HepG2 (cell line): Measurements from ENCODE around the gene ITIH3. TPM values are rescaled to one million over a fixed set of nuclear protein-coding genes. Genes with fewer than 3 reads are reported as not detected.

Experiments
- BRCA1 ChIP-seq: sonication (generic); formaldehyde crosslinking; IDR thresholded peaks from 2 replicates; pipeline ENCODE4 v1.4.0; 2020; ENCODE audit warnings: missing genetic modification reagents
- CREB1 ChIP-seq, 2 experiments: fragments of 450-650 bp in 1 of 2; IDR thresholded peaks; 2 replicates each; pipeline ENCODE4 v1.6.1; 2016 to 2017; ENCODE audit warnings: control low read depth in 1 of 2, mild to moderate bottlenecking in 1 of 2, missing compliant biosample characterization in 1 of 2, missing genetic modification characterization in 1 of 2
- HMG20A ChIP-seq: IDR thresholded peaks from 2 replicates; pipeline ENCODE4 v1.6.1; 2016; ENCODE audit warnings: borderline replicate concordance
- MBD4 ChIP-seq: IDR thresholded peaks from 2 replicates; pipeline ENCODE4 v1.6.1; 2012; ENCODE audit warnings: low read length, inconsistent platforms, borderline replicate concordance
- ZMYM3 ChIP-seq: sonication (generic); formaldehyde crosslinking; IDR thresholded peaks from 2 replicates; pipeline ENCODE4 v1.5.1; 2020; ENCODE audit warnings: mild to moderate bottlenecking, missing genetic modification reagents
- ZNF20 ChIP-seq: sonication (generic); formaldehyde crosslinking; IDR thresholded peaks from 2 replicates; pipeline ENCODE4 v1.4.0; 2020; ENCODE audit warnings: mild to moderate bottlenecking, moderate library complexity, missing genetic modification reagents
- ZNF318 ChIP-seq: sonication (generic); formaldehyde crosslinking; IDR thresholded peaks from 2 replicates; pipeline ENCODE4 v1.4.0; 2020; ENCODE audit warnings: mild to moderate bottlenecking, missing genetic modification reagents
- ZNF720 ChIP-seq: sonication (generic); formaldehyde crosslinking; IDR thresholded peaks from 2 replicates; pipeline ENCODE4 v1.4.0; 2020; ENCODE audit warnings: missing genetic modification reagents
- ZNF780A ChIP-seq: sonication (generic); formaldehyde crosslinking; IDR thresholded peaks from 2 replicates; pipeline ENCODE4 v1.8.0; 2022; ENCODE audit warnings: mild to moderate bottlenecking, missing genetic modification reagents, moderate library complexity
- polyA plus RNA-seq, 8 experiments: library from polyadenylated mRNA; depleted of rRNA in 3 of 8; stranded (reverse) in 7 of 8; unstranded in 1 of 8; fragments of >200 nt; fragmentation: Illumina TruSeq in 4 of 8; extraction: Trizol in 4 of 8; gene quantifications; 2 replicates each; pipeline versions ENCODE4 v1.2.1 to v1.2.3, GENCODE V29; 2011 to 2016; ENCODE audit warnings: low read depth in 4 of 8, missing spikeins in 1 of 8, mixed read lengths in 1 of 8; ENCODE audit not compliant: insufficient read depth in 1 of 8
- total RNA-seq, 5 experiments: library from RNA; depleted of rRNA; stranded (reverse); fragments of >200 nt; fragmentation: Illumina TruSeq; extraction: Trizol; gene quantifications; 2 replicates each; pipeline ENCODE4 v1.2.3, GENCODE V29; 2016; ENCODE audit warnings: low read depth in 1 of 5
- TF ChIP-seq, protein P1 (sequence below): sonication (generic); formaldehyde crosslinking; IDR thresholded peaks from 2 replicates; pipeline ENCODE4 v1.8.0; 2023; ENCODE audit warnings: mild to moderate bottlenecking, missing genetic modification reagents
- TF ChIP-seq, protein P2 (sequence below): sonication (generic); formaldehyde crosslinking; IDR thresholded peaks from 2 replicates; pipeline ENCODE4 v1.8.1; 2022; ENCODE audit warnings: low read depth, mild to moderate bottlenecking, missing genetic modification reagents
- TF ChIP-seq, protein P3 (sequence below): sonication (generic); formaldehyde crosslinking; IDR thresholded peaks from 2 replicates; pipeline ENCODE4 v1.5.1; 2020; ENCODE audit warnings: mild to moderate bottlenecking, moderate library complexity, missing genetic modification reagents

ITIH3 gene
- total and polyA plus RNA-seq, 2 of the 13 experiments (the other 11 are each of a cell fraction or from before 2014, with no cell fraction given), result 105 to 632 TPM

GRCh38 chr3:52774901-52775864, 19.4 kb upstream of the ITIH3 start (continued):
- TF ChIP-seq ZNF780A (CRISPR knock-in tag) (no peak; the same call in 1 of the 2 replicates), BRCA1 (CRISPR knock-in tag) (no peak; the same call in 1 of the 2 replicates), ZNF20 (CRISPR knock-in tag) (no peak), MBD4 (no peak), CREB1 (IDR thresholded peaks at IDR 0.05) (no peak), CREB1 (CRISPR knock-in tag; IDR thresholded peaks at IDR 0.05) (peak; percentile 84), ZNF318 (CRISPR knock-in tag) (no peak), ZNF720 (CRISPR knock-in tag) (no peak), ZMYM3 (peak; percentile 85), HMG20A (peak; percentile 84; the same call in 1 of the 2 replicates)
- TF ChIP-seq, protein P1, sequence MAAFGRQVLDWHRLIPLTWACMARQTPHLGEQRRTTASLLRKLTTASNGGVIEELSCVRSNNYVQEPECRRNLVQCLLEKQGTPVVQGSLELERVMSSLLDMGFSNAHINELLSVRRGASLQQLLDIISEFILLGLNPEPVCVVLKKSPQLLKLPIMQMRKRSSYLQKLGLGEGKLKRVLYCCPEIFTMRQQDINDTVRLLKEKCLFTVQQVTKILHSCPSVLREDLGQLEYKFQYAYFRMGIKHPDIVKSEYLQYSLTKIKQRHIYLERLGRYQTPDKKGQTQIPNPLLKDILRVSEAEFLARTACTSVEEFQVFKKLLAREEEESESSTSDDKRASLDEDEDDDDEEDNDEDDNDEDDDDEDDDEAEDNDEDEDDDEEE (CRISPR knock-in tag), result no peak
- TF ChIP-seq, protein P2, sequence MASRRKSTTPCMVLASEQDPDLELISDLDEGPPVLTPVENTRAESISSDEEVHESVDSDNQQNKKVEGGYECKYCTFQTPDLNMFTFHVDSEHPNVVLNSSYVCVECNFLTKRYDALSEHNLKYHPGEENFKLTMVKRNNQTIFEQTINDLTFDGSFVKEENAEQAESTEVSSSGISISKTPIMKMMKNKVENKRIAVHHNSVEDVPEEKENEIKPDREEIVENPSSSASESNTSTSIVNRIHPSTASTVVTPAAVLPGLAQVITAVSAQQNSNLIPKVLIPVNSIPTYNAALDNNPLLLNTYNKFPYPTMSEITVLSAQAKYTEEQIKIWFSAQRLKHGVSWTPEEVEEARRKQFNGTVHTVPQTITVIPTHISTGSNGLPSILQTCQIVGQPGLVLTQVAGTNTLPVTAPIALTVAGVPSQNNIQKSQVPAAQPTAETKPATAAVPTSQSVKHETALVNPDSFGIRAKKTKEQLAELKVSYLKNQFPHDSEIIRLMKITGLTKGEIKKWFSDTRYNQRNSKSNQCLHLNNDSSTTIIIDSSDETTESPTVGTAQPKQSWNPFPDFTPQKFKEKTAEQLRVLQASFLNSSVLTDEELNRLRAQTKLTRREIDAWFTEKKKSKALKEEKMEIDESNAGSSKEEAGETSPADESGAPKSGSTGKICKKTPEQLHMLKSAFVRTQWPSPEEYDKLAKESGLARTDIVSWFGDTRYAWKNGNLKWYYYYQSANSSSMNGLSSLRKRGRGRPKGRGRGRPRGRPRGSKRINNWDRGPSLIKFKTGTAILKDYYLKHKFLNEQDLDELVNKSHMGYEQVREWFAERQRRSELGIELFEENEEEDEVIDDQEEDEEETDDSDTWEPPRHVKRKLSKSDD, result no peak
- TF ChIP-seq, protein P3, sequence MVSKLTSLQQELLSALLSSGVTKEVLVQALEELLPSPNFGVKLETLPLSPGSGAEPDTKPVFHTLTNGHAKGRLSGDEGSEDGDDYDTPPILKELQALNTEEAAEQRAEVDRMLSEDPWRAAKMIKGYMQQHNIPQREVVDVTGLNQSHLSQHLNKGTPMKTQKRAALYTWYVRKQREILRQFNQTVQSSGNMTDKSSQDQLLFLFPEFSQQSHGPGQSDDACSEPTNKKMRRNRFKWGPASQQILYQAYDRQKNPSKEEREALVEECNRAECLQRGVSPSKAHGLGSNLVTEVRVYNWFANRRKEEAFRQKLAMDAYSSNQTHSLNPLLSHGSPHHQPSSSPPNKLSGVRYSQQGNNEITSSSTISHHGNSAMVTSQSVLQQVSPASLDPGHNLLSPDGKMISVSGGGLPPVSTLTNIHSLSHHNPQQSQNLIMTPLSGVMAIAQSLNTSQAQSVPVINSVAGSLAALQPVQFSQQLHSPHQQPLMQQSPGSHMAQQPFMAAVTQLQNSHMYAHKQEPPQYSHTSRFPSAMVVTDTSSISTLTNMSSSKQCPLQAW (CRISPR knock-in tag), result peak; percentile 95
